ENCODE data around the gene SORCS2. TPM values are rescaled to one million over a fixed set of nuclear protein-coding genes. Genes with fewer than 3 reads are reported as not detected.

Gene SORCS2
- total and polyA plus RNA-seq, 2 of the 8 experiments (the other 6 are each of a cell fraction or from before 2014, with no cell fraction given), result 0.36 to 1.8 TPM

- TF ChIP-seq CHD1 (IDR thresholded peaks at IDR 0.05; ENCODE audit: low read depth, low read length) (no peak), KDM5A (IDR thresholded peaks at IDR 0.05; ENCODE audit: low read length) (no peak), RXRA (IDR thresholded peaks at IDR 0.05; ENCODE audit: insufficient read depth, low read depth, low read length) (no peak), MAX (IDR thresholded peaks at IDR 0.05) (no peak)
Observed at GRCh38 chr4:7288751-7289523, 96.6 kb downstream of the SORCS2 start (continued).
